Activated CD8-positive, alpha-beta memory T cell treated with anti-CD3 and anti-CD28 coated beads, Interleukin-2, amount 50 U/mL, for 1 hour (primary cell): Measurements from ENCODE around the gene TRPV4.

ENCODE experiments used
- DNase-seq: peaks from one replicate; pipeline ENCODE4 v3.0.0-alpha.2; 2020; ENCODE audit errors: extremely low read depth

TRPV4 gene

GRCh38 chr12:109762071-109762672 is 71.0 kb downstream of the TRPV4 start:
- DNase-seq, result no peak

DNA sequence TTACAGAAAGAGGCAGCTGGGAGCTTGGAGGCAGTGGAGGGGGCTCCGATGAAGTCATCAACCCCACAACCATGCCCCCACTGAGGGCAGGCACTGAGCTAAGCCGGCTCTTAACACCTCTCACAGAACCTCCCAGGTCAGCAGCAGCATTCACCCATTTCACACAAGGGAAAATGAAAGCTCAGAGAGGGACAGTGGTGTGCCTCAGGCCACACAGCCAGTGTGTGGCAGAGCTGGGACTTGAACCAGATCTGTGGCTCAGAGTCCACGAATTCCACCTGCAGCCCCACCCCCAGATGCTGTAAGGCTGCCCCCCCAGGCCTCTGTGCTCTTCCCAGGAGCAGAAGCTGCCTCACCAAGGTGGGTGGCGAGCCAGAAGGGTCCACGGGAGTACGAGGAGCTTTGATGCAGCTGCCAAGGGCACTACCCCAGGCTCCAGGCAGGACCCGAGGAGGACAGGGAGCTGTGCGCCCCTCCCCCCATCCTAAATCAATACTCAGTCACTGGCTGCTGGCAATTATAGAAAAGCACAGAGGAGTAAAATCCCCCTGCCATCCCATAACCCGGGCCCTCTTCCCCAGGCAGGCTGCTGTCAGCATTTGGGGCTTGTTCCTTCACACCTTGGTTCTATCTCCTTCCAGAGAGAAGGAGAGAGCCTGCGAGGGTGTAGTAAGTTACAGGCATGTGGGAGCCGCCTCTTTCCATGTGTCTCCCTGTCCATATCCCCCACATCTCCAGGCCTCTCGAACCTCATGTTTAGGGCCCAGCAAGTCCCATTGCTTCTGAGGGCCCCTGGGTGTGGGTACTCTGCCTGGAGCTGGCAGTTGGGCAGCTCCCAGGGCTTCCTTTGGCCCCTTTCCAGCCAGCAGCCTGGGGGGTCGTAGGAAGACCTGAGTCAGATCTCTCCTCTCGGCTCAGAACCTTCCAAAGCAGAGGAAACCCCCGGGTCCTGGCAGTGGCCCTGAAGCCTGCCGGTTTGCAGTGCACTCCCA is 72.0 kb downstream of the TRPV4 start:
- no peak for DNase-seq

- no peak for DNase-seq
Observed at GRCh38 chr12:109760031-109760929, 72.9 kb downstream of the TRPV4 start.

- no peak for DNase-seq
Observed at GRCh38 chr12:109759595-109759994, 73.6 kb downstream of the TRPV4 start.

DNA sequence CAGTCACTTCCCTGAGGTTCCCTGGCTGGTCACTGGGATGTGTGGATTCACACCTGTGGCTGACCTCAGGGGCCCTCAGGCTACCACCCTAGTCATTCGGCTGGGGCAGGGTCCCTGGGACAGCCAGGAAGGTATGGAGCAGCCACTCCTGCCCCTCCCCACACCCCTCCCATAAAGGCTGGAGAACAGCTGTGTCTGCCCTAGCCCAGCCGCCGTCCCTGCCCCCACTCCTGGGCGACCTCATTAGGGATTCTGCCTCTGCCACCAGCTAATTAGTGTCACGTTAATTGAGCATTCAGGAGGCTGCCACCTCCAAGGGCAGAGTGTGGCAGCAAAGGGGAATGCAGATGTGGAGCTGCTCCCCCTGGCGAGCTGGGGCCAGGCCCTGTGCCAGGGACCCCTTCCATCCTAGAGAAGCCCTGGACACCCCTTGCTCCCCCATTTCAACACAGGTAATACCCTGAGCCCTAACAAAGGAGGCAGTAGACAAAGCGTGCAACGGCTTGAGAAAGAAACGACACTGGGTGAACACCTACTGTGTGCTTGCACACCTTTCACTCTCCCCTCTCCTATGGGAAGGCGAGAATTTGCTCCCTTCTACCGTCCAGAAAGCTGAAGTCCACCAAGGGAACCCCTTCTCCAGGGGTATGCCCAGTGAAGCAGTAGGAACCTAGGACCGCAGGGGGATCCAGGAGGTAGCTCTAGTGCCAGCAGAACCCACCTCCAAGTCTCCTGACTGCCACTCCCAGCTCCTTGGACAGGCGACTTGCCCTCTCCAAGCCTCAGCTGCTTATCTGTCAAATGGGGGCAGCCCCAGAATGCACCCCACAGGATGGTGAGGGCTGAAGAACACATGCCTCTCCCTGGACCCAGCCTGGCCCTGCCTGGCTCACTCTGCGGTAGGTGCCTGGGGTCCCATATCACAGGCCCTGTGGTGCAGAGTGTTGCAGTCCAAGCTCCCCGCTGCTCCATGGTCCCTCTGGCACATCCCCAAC is 74.5 kb downstream of the TRPV4 start:
- DNase-seq, result no peak

- DNase-seq, result no peak
Observed at GRCh38 chr12:109757671-109758265, 75.4 kb downstream of the TRPV4 start.

GRCh38 chr12:109756457-109756856 is 76.7 kb downstream of the TRPV4 start:
- DNase-seq, result no peak

DNA sequence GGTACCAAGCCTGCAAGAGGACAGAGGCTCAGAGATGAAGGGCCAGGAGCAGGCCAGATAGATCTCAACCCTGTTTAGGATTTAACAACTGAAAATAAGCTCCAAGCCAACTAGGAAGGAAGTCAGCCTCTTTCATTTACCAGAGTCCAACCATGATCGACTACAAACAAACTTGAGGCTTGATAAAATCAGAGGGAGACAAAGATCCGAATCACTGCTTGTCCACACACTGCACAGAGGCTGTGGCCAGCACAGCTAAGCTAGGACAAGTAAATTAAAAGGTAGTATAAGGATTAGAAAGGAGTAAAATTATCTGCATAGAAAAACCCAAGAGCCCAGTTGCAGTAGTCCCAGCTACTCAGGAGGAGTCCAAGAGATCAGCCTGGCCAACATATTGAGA is 79.2 kb downstream of the TRPV4 start:
- no peak for DNase-seq

GRCh38 chr12:109753054-109753401 is 80.2 kb downstream of the TRPV4 start:
- DNase-seq, result no peak

DNA sequence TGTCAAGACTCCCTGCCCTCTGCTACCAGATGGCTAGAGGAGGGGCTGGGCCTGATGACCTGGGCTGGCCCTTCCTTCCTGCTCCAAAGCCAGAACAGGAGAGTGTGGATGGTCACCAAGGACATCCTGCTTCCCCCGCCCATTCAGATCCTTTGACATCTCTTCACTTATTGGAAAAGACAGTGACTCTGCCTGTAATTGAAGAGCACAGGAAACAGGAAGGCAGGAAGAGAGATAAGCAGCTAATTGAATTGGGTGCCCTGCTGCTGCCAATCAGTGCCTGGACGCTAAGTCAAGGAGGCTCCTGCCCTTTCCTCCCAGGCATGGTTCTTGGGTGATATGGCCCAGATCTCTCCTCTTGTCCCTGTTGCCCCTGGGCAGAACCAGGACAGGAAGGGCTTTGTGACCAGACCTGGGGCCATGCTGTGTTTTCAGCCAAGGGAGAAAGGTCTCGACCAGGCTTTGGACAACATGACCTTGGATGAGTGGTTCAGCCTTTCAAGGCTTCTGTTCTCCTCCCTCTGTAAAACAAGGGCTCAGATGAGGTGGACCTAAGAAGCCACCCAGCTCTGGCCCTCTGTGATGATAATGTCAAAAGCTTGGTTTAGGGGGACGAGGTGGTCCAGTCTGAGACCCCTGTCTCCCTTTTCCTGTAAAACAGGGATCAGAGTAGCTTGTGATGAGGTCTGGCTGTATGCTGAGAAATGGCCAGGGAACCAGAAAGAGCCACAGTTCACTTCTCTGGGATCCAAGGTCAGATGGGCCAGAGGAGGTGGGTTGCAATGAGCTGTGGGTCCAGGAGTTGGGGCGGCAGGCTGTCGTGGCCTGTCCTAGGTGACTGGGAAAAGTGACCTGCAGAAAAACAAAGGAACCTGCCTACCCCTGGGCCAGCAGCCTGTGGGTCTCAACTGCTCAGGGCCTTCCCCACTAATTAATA is 80.8 kb downstream of the TRPV4 start:
- no peak for DNase-seq

DNA sequence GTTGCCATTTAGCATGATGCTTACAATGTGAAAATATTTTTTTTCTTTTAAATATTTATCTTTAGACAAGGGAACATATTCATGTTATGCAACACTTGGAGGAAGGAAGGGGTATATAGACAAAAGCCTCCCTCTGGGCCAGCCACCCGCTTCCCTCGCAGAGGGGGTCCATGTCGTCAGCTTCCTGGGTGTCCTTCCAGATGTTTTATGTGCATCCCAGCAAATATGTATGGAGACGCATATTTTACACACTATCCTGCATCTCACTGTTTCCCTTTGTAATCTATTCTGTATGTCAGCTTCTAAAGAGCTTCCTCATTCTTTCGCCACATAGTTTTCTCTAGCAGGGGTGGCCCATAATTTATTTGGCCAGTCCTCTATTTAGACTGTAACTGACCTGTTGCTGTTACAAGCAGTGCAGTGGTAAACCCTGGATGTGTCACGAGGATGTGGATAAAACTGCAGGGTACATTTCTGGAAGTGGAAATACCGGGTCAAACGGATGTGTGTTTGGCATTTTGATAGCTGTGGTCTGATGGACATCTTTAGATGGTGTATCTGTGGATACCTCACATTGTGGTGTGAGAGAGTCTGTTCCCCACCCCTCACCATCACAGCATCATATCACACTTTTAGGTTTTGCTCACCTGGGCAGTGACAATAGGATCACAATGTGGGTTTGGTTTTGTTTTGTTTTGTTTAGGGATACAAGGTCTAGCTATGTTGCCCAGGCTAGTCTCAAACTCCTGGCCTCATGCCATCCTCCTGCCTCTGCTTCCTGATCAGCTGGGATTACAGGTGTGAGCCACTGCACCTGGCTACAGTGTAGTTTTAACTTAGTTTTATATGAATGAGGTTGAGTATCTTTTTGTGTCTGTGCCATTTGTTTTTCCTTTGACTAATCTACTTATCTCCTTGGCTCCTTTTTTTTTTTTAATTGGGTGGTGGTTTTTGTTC is 87.9 kb downstream of the TRPV4 start:
- no peak for DNase-seq

DNA sequence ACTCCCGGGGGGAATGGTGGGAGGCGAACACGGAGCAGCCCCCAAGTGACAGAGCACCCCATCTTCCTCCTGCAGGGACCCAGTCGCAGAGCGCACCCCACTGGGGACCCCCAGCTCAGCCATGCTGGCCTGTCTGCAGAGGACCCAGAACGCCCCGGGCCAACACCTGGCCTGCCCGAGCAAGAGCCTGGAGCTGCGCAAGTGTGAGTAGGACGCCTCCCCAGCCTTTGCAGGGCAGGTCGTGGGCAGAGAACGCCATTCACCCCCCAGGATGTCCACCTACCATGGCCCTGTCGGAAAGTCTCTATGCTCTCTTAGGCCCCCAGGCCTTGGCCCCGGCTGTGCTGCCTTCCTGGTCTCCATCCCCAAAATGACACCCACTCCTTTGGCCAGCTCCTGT is 89.2 kb downstream of the TRPV4 start:
- no peak for DNase-seq

DNA sequence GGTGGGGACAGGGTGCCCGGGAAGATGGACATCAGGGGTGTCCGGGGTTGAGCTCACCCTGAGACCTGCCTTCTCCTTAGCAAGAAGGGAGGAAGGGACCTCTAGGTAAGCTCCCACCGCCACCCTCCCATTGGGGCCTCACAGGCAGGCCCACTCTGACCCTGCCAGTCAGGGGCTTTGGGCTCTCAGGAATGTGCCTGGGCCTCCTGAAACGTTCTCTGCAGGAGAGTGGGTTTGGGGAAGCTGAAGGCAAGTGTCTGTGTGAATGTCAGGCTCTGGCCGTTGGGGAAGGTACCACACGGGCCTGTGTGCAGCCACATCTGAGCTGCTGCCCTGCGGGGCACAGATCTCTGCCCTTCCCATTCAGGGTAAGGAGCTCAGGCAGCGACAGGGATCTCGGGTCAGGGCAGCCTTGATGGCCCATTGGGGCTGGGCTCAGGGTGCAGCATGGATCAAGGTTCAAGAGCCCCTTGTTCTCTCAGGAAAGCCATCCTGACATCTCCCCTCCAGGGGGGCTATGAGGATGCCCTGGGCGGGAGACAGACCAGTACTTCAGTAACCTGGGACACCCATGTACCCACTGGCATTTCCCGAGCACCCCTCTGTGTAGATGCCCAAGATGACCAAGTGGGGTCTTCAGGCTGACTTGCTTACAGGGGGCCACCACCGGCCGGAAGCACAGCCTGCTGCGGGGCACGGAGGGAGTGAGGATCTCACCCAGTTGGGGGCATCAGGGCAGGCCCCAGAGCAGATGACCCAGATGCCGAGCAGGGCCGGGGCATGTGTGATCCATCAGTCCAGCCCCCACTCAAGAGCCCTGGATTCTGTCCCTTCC is 89.9 kb downstream of the TRPV4 start:
- DNase-seq, result no peak

DNA sequence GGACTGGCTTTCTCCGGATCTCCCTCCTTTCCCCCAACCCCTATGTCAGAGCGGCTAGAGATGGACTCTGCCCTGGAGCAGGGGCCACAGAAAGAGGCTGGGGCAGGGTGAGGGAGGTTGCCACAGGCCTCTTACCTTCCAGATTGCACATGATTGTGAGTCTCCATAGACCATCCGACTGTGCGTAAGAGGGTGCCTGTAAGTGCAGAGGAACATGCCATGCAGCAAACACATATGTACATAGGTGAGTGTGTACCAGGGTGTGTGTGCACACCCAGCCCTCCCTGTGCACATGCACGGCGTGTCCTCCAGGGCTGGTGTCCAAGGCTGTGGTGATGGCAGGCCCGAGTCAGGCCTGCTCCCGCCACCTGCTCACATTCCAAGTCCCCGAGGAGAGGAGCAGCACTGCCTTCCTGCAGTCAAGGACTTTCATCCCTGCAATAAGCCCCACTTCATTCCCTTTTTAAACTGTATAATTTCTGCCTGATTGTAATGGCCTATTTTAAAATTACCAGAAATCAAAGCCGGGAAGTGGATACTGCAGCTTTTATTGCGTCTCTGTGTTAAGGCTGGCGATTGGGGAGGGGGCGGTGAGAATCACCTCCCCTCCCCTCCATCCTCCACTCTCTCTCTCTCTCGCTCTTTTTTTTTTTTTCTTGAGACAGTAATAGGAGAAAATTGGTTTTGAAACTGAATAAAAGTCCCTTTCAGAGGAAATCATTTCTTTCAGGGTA is 91.1 kb downstream of the TRPV4 start:
- no peak for DNase-seq

DNA sequence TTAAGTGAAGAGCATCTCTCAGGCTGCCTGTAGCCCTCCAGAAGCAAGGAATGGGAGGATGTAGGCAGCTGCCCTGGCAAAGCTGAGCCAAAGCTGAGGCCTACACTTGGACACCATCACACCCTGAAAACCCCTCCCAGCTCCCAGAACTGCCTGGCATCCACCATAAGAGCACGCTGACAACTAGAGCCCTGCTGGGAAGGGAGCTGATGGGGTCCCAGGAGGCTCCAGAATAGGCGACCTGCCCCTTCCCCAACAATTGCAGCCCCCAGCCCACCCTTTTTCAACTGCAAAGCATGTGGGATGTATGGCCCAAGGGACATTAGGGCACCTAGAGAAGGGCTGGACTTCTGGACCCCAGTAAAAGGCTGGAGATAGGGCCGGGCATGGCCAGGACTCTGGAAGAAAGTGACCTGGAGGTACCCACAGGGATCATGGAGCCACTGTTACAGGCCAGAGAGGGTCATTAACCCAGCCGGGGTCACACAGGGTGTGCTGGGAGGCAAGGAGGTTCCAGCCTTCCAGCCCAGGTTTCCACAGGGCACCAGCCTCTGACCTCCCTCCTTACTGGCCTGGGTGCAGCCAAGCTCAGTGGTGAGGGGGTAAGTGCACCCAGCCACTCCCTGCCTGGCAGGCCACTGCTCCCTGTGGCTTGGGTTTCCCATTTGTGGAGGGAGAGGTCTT is 91.8 kb downstream of the TRPV4 start:
- DNase-seq, result no peak

GRCh38 chr12:109740694-109741245 is 92.4 kb downstream of the TRPV4 start:
- DNase-seq, result no peak
